Caco-2 (cell line): ENCODE results near the gene NPAS2. TPM values are rescaled to one million over a fixed set of nuclear protein-coding genes. Genes with fewer than 3 reads are reported as not detected.

Experiments
- BruUV-seq: library from RNA; stranded (reverse); fragments of 400-500 nt; replicated peaks from 2 replicates; lab custom pipeline; 2021; lab: Mats Ljungman, UMichigan
- CTCF ChIA-PET: fragments of 300-600 bp; sonication (Branson Sonifier 250); formaldehyde crosslinking; loops from one replicate; lab custom pipeline; 2022; ENCODE audit warnings: antibody characterized with exemption; lab: Charles Lee
- POLR2A ChIA-PET: fragments of 300-600 bp; sonication (Branson Sonifier 250); formaldehyde crosslinking; loops from one replicate; lab custom pipeline; 2022; ENCODE audit warnings: antibody characterized with exemption; lab: Charles Lee
- DNase-seq, 2 experiments: peaks; one replicate each; pipeline versions ENCODE4 v3.0.0 to v3.0.0-alpha.2; 2020 to 2022
- H3K27me3 ChIP-seq: replicated peaks from 2 replicates; pipeline ENCODE4 v1.6.0; 2011; ENCODE audit warnings: low read length; ENCODE audit not compliant: control insufficient read depth, insufficient read depth
- H3K36me3 ChIP-seq: 2 replicates; pipeline ENCODE4 v1.5.1; 2011; ENCODE audit warnings: low read length; ENCODE audit not compliant: control insufficient read depth, insufficient read depth
- H3K4me1 ChIP-seq: fragments of 250-450 bp; sonication (Bioruptor Pico); 2 replicates; pipeline ENCODE4 v1.5.1; 2020; ENCODE audit warnings: mild to moderate bottlenecking
- H3K4me3 ChIP-seq: 2 replicates; pipeline ENCODE4 v1.5.1; 2011; ENCODE audit warnings: low read depth, mild to moderate bottlenecking, control low read depth, low read length
- H3K9me3 ChIP-seq: fragments of 250-450 bp; sonication (Bioruptor Pico); 2 replicates; pipeline ENCODE4 v1.5.1; 2020; ENCODE audit warnings: mild to moderate bottlenecking, moderate library complexity
- H3K27ac Mint-ChIP-seq: one replicate; pipeline ENCODE4 v1.8.0; 2022; ENCODE audit warnings: mixed read lengths; ENCODE audit not compliant: unreplicated experiment
- H3K27me3 Mint-ChIP-seq: one replicate; pipeline ENCODE4 v1.8.0; 2022; ENCODE audit warnings: mixed read lengths; ENCODE audit not compliant: insufficient read depth, unreplicated experiment
- H3K36me3 Mint-ChIP-seq: one replicate; pipeline ENCODE4 v1.8.0; 2022; ENCODE audit warnings: mild to moderate bottlenecking, mixed read lengths; ENCODE audit not compliant: insufficient read depth, unreplicated experiment
- H3K4me1 Mint-ChIP-seq: one replicate; pipeline ENCODE4 v1.8.0; 2022; ENCODE audit warnings: low read depth, mixed read lengths; ENCODE audit not compliant: unreplicated experiment
- H3K4me3 Mint-ChIP-seq: one replicate; pipeline ENCODE4 v1.8.0; 2022; ENCODE audit warnings: mild to moderate bottlenecking, moderate library complexity, mixed read lengths; ENCODE audit not compliant: unreplicated experiment
- H3K9me3 Mint-ChIP-seq: one replicate; pipeline ENCODE4 v1.8.0; 2022; ENCODE audit warnings: mixed read lengths; ENCODE audit not compliant: unreplicated experiment
- CTCF ChIP-seq, 2 experiments: fragments of 200-600 bp in 1 of 2; IDR thresholded peaks; 1 replicate in 1 of 2; 2 replicates in 1 of 2; pipeline versions ENCODE4 v1.5.1 to v1.8.0; 2011 to 2022; ENCODE audit warnings: antibody characterized with exemption in 1 of 2, control low read depth in 1 of 2, inconsistent platforms in 1 of 2, low read depth in 1 of 2, low read length in 1 of 2, mild to moderate bottlenecking in 1 of 2, moderate library complexity in 1 of 2; ENCODE audit not compliant: insufficient read depth in 1 of 2, severe bottlenecking in 1 of 2, unreplicated experiment in 1 of 2
- intact Hi-C: fragments of 100-400 bp; cut with micrococcal nuclease; formaldehyde crosslinking; loops from one replicate; pipeline ENCODE4 v1.10.0; 2022; ENCODE audit not compliant: unreplicated experiment
- total RNA-seq: library from RNA; stranded (reverse); gene quantifications from 2 replicates; pipeline ENCODE4 v1.2.3, GENCODE V29; 2022

The NPAS2 gene
- total RNA-seq, 1 experiment from 2014 or later: 2.8 TPM

DNA sequence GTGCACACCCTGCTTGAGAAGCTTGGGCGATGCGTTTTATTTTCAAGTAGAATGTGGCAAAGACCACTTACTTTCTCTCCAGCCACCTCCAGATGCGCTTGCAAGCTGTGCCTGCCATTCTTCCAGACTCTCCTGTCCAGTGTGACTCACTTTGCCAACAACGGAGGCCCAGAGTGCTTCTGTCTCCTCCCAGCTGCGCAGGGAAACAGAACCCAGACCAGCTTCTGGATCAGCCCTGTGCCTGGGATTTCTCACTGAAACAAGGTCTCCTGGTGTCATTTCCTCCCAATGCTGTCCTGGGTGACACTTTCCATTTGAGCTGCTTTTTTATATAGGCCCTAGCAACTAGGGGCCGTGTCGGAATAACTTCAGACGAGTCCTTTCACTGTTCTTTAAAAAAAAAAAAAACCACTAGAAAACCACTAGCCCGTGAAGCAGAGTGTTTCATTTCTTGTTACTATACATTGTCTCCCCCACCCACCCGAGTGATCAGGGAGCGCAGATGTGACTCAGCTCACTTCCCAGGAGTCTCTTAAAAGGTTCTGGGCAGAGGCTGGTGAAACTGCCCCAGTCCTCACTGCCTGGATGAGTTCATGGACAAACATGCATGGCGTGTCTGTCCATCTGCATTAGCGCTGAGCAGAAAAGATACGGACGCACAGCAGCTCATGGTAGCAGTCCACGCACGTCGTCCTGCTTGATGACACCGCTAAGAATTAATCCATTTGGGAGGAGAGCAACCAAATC lies 156.9 kb downstream of the NPAS2 start:
- H3K36me3 ChIP-seq: no peaks in the 10 kb centered on the region
- no peaks in the 10 kb centered on the region for H3K27me3 Mint-ChIP-seq
- no peaks in the 10 kb centered on the region for H3K9me3 ChIP-seq
- intact Hi-C loops: no loop called here
- CTCF ChIA-PET: interaction anchor here (0.7 kb wide), 1 partner anchor 366 kb away, joined by 4 read pairs; no protein-coding TSS in a partner anchor
- no peak overlapping the region for H3K27ac Mint-ChIP-seq
- no peak for DNase-seq
- H3K36me3 Mint-ChIP-seq: no peaks in the 10 kb centered on the region
- H3K9me3 Mint-ChIP-seq: no peaks in the 10 kb centered on the region
- no peak overlapping the region for H3K4me3 ChIP-seq
- peaks cover 8% of the 10 kb centered on the region for H3K4me1 Mint-ChIP-seq
- no peak overlapping the region for H3K4me3 Mint-ChIP-seq
- POLR2A ChIA-PET: no interaction called here
- H3K27me3 ChIP-seq: 0 out of 2 replicates have a peak, but pooled peaks cover 1% of the 10 kb centered on the region
- peaks cover 11% of the 10 kb centered on the region for H3K4me1 ChIP-seq
- no TSS peak for BruUV-seq
- no peak for TF ChIP-seq CTCF (IDR thresholded peaks at IDR 0.05; ENCODE audit: insufficient read depth in 1 of 2, low read depth in 1 of 2, low read length in 1 of 2, severe bottlenecking in 1 of 2, unreplicated experiment in 1 of 2)

DNA sequence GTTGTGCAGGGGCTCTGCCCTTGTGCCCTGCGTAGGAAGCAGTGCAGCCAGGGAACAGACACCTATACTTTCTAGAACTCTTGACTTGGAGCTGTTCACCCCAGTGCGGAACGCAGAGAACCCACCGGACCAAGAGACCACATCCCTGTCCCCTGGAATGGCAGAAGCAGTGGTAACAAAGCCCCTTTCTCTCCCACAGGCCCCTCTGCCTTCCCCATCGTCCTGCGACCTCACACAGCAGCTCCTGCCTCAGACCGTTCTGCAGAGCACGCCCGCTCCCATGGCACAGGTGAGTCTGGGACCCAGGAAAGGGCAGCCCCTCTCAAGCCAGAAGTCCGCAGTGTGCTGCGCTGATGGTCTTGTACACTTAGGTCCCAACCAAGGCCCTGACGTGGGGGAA lies 157.6 kb downstream of the NPAS2 start:
- ChIA-PET POLR2A (no interaction called here), CTCF (no interaction called here)
- no peak overlapping the region for H3K4me3 Mint-ChIP-seq
- Histone ChIP-seq H3K27me3 (no peaks in the 10 kb centered on the region), H3K4me1 (peaks cover 11% of the 10 kb centered on the region), H3K4me3 (no peak overlapping the region), H3K9me3 (no peaks in the 10 kb centered on the region), H3K36me3 (no peaks in the 10 kb centered on the region)
- DNase-seq: no peak
- no peaks in the 10 kb centered on the region for H3K27me3 Mint-ChIP-seq
- intact Hi-C loops: no loop called here
- no peaks in the 10 kb centered on the region for H3K9me3 Mint-ChIP-seq
- H3K27ac Mint-ChIP-seq: no peak overlapping the region
- no peak for TF ChIP-seq CTCF (IDR thresholded peaks at IDR 0.05; ENCODE audit: insufficient read depth in 1 of 2, low read depth in 1 of 2, low read length in 1 of 2, severe bottlenecking in 1 of 2, unreplicated experiment in 1 of 2)
- H3K36me3 Mint-ChIP-seq: no peaks in the 10 kb centered on the region
- H3K4me1 Mint-ChIP-seq: peaks cover 8% of the 10 kb centered on the region
- BruUV-seq: no TSS peak

DNA sequence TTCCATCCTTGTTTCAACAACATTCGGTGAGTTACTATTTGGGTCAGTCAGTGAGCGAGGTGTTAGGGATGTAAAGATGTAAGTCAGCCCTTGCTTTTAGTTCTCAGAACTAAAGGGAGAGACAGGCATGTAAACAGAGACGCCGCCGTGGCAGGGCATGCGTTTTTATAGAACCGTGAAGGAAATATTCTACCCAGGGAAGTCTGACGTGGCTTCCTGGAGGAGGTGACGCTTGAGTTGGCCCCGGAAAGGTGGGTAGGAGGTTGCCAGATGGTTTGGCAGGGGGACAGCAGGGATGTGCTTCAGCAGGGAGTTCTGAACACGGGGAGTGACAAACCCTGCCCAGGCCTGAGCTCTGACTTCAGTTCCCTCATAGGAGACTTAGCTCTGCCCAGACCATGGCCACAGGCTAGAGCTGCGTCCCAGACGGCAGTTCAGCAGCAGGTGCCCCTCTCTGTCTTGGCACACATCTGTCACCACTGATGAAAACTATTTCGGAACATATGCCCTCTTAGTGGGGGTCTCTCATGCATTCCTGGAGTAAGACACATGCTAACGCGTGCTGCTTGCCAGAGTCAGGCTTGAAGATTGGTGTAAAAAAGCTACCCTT lies 158.7 kb downstream of the NPAS2 start:
- no TSS peak for BruUV-seq
- H3K4me1 Mint-ChIP-seq: peaks cover 8% of the 10 kb centered on the region
- ChIA-PET CTCF (no interaction called here), POLR2A (no interaction called here)
- H3K27me3 Mint-ChIP-seq: no peaks in the 10 kb centered on the region
- intact Hi-C loops: no loop called here
- Histone ChIP-seq H3K4me1 (peaks cover 11% of the 10 kb centered on the region), H3K4me3 (no peak overlapping the region), H3K36me3 (no peaks in the 10 kb centered on the region), H3K9me3 (no peaks in the 10 kb centered on the region), H3K27me3 (no peaks in the 10 kb centered on the region)
- no peak for DNase-seq
- H3K27ac Mint-ChIP-seq: no peak overlapping the region
- no peaks in the 10 kb centered on the region for H3K9me3 Mint-ChIP-seq
- no peak for TF ChIP-seq CTCF (IDR thresholded peaks at IDR 0.05; ENCODE audit: insufficient read depth in 1 of 2, low read depth in 1 of 2, low read length in 1 of 2, severe bottlenecking in 1 of 2, unreplicated experiment in 1 of 2)
- H3K36me3 Mint-ChIP-seq: no peaks in the 10 kb centered on the region
- H3K4me3 Mint-ChIP-seq: no peak overlapping the region
